SK-N-SH treated with all-trans-retinoic acid at 6 μM for 48 hours (cell line): Measurements from ENCODE around the gene AMZ1.

Experiments used
- ARNTL ChIP-seq: fragments of 450-650 bp; formaldehyde crosslinking; IDR thresholded peaks from 2 replicates; pipeline ENCODE4 v1.5.0; 2020; ENCODE audit warnings: low read depth, mild to moderate bottlenecking, moderate library complexity, borderline replicate concordance
- BACH2 ChIP-seq: fragments of 250-450 bp; sonication (Bioruptor Pico); IDR thresholded peaks from 2 replicates; pipeline ENCODE4 v1.9.0; 2021; ENCODE audit warnings: mild to moderate bottlenecking, borderline replicate concordance
- CREB5 ChIP-seq: fragments of 250-450 bp; sonication (Bioruptor Pico); IDR thresholded peaks from 2 replicates; pipeline ENCODE4 v1.5.1; 2020; ENCODE audit warnings: low read depth, mild to moderate bottlenecking, moderate library complexity
- CSDC2 ChIP-seq: fragments of 250-450 bp; sonication (Bioruptor Pico); IDR thresholded peaks from 2 replicates; pipeline ENCODE4 v1.5.0; 2020; ENCODE audit warnings: mild to moderate bottlenecking, moderate library complexity
- ESRRG ChIP-seq: fragments of 250-450 bp; sonication (Bioruptor Pico); IDR thresholded peaks from 2 replicates; pipeline ENCODE4 v1.6.1; 2021; ENCODE audit warnings: mild to moderate bottlenecking
- GLIS3 ChIP-seq: fragments of 250-450 bp; sonication (Bioruptor Pico); IDR thresholded peaks from 2 replicates; pipeline ENCODE4 v1.5.0; 2020; ENCODE audit warnings: mild to moderate bottlenecking, moderate library complexity
- OSR1 ChIP-seq: fragments of 250-450 bp; sonication (Bioruptor Pico); IDR thresholded peaks from 2 replicates; pipeline ENCODE4 v1.8.0; 2022; ENCODE audit warnings: moderate library complexity, mild to moderate bottlenecking, inconsistent platforms
- PPARA ChIP-seq: fragments of 250-450 bp; sonication (Bioruptor Pico); IDR thresholded peaks from 2 replicates; pipeline ENCODE4 v1.5.0; 2020; ENCODE audit warnings: mild to moderate bottlenecking, borderline replicate concordance
- RARB ChIP-seq: fragments of 250-450 bp; sonication (Bioruptor Pico); IDR thresholded peaks from 2 replicates; pipeline ENCODE4 v1.8.0; 2021; ENCODE audit warnings: mild to moderate bottlenecking, moderate library complexity
- ZC3H10 ChIP-seq: fragments of 250-450 bp; sonication (Bioruptor Pico); IDR thresholded peaks from 2 replicates; pipeline ENCODE4 v1.5.1; 2021; ENCODE audit warnings: mild to moderate bottlenecking, moderate library complexity
- ZFP3 ChIP-seq: fragments of 250-450 bp; sonication (Bioruptor Pico); IDR thresholded peaks from 2 replicates; pipeline ENCODE4 v1.5.0; 2020; ENCODE audit warnings: mild to moderate bottlenecking, moderate library complexity
- ZNF565 ChIP-seq: fragments of 450-650 bp; formaldehyde crosslinking; conservative IDR thresholded peaks from 2 replicates; pipeline ENCODE4 v1.5.0; 2020; ENCODE audit warnings: low read depth, mild to moderate bottlenecking, moderate library complexity
- ZNF70 ChIP-seq: fragments of 450-650 bp; formaldehyde crosslinking; IDR thresholded peaks from 2 replicates; pipeline ENCODE4 v1.5.0; 2020; ENCODE audit warnings: mild to moderate bottlenecking, moderate library complexity

- TF ChIP-seq ZC3H10 (CRISPR knock-in tag) (no peak), RARB (CRISPR knock-in tag) (no peak), ESRRG (no peak), GLIS3 (CRISPR knock-in tag) (no peak), ARNTL (CRISPR knock-in tag) (no peak), BACH2 (CRISPR knock-in tag) (no peak), PPARA (CRISPR knock-in tag) (no peak), CREB5 (CRISPR knock-in tag) (no peak), ZFP3 (CRISPR knock-in tag) (no peak), ZNF70 (no peak), ZNF565 (no peak), CSDC2 (CRISPR knock-in tag) (no peak), OSR1 (no peak)
Observed at GRCh38 chr7:2675256-2675764, 12.7 kb upstream of the AMZ1 start.
